Stimulated activated CD4-positive, alpha-beta T cell treated with anti-CD3 and anti-CD28 coated beads, Interleukin-4, amount 100 ng/mL, for 48 hours (primary cell): ENCODE results near the gene GPER1.

ENCODE experiments used
- DNase-seq, 2 donors: peaks; one replicate each; pipeline ENCODE4 v3.0.0-alpha.2; 2020; ENCODE audit warnings: low read depth in 2 of 2

The GPER1 gene

DNA sequence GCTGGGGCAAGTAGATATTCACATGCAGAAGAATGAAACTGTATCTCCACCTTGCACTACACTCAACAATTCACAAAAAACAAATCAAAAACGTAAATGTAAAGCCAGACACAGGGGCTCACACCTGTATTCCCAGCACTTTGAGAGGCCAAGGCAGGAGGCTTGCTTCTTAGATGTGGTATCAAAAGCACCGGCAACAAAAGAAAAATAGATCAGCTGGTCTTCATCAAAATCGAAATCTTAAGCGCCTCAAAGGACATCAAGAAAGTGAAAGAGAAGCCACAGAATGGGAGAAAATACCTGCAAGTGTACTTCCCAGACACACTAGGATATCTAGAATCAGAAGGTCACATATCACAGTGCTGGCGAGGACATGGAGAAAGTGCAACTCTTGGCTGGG is 31.3 kb downstream of the GPER1 start:
- DNase-seq, result no peak

DNA sequence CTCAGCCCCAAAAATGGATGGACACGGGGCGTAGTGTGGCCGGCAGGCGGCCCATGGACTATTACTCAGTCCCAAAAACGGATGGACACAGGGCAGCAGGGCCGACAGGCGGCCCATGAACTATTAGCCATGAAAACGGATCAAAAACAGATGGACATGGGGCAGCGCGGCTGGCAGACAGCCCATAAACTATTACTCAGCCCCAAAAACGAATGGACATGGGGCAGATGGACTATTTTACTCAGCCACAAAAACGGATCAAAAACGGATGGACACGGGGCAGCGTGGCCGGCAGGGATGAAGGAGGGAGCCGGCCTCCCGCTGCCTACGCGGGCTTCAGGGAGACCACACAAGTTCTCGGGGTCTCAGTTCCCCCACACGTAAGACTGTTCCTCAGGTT is 32.9 kb downstream of the GPER1 start:
- no peak for DNase-seq

DNA sequence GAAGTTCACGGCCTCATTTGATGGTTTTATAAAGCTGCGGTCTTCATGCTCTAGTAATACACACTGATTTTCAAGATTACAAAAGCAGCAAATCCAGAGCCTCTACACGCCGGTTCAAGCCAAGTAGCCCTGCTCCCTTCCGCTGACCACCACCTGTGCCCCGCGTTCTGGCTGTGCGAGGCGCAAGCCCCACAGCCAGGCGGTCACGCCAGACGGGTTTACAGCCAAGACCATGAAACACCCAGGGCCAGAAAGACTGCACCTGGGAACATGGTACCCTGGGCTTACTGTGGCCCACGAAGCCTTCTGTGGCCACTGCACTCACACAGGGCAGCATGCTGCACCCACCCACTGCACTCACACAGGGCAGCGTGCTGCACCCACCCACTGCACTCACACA is 33.6 kb downstream of the GPER1 start:
- DNase-seq, result no peak

DNA sequence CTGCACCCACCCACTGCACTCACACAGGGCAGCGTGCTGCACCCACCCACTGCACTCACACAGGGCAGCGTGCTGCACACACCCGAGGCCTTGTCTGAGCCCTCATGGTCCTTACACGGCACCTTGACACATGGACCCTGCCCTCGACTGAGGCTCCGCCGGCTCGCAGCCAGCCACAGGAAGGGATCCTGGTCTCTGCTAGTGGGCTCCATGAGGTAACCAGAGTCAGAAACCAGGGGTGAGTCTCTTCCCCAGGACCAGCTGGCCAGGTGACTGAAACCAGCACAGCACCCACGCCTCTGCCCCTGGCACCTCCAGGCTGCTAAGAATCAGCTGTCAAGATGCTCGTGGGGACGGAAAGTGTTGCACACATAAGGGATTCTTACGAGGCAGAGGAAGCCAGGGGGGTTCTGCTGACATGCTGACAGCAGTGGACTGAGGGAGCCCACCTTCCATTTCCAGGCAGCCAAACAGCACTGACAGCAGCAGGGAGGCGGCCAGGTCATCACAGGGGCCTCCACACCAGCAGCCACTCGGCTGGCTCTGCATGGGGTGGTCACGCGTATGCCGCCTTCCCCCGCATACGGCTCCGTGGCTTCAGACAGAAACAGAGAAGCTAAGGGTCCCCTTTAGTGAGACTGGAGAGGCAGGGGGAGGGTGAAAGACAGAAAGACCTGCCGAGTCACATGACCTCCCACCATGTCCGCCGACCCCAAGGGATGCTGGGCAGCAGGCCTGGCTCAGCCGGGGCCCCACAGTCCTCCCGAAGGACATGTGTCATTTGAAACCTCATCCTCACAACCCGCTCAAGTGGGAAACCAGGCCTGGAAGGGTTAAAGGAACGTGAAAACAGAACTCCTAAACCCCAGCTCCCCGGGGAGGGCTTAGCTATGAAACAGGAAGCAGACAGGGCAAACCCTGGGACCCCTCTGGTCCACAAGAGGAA is 34.2 kb downstream of the GPER1 start:
- DNase-seq, result no peak

DNA sequence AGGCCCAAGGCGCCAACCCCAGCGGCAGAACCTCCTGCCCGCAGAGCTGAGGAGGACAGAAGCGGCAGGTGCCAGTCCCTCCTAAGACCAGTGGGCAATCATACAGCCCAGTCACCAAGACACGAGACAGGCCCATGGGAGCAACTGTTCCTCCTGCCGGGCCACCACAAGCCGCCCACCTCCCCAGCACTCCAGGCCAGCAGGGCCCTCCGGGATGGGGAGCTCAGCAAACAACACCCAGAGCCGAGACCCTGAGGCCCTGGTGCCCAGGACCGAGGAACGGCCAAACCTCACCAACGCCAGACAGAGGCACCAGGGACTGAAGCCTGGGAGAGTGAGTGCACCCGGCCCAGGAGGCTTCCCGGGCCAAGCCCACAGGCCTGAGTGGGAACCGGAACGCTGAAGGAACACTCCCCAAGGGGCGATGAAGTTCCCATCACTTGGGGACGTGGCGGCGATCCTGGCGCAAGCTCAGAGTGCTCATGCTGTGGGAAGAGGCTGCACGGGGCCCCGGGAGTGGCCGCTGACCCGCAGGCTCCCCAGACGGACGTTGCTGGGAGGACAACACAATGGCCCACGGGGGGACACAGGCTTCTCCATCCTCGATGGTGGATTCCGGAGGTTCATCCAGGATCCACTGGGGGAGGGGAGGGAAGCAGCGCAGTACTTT is 35.1 kb downstream of the GPER1 start:
- no peak for DNase-seq

DNA sequence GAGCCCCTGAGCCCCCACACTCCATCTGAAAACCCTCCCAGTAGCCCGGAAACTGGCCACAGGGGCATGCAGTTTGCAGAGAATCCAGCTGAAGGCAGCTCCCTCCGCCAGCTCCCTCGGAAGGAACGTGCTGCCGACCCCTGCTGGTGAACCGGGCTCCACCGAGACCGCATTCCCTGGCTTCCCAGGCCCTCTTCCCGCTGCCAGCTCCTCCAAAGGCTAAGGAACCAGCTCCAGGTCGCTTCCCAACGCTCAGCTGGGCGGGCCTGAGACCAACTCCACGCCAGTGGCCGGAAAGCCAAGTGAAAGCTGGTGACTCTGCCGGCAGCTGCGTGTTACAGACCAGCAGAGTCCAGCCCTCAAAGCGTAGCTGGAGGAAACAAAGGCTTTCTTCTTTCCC is 35.8 kb downstream of the GPER1 start:
- DNase-seq, result no peak

DNA sequence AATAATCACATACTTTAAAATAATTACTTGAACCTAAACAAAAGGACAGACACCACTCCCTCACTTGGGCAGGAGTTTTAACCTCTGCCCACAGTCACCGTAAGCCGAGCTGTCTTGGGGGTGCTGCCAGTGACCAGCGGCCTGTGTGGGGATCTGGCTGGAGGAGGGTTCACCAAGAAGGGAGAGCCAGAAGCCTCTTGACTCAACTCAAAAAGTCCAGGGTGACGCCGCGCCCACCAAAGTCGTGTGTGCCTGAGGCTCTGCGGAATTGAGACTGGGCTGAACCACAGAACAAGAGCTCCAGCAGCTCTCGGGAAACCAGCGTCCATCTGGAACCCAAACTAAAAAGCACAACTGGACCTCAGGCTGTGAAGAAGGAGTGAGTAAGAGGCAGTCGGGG is 36.3 kb downstream of the GPER1 start:
- DNase-seq, result no peak

DNA sequence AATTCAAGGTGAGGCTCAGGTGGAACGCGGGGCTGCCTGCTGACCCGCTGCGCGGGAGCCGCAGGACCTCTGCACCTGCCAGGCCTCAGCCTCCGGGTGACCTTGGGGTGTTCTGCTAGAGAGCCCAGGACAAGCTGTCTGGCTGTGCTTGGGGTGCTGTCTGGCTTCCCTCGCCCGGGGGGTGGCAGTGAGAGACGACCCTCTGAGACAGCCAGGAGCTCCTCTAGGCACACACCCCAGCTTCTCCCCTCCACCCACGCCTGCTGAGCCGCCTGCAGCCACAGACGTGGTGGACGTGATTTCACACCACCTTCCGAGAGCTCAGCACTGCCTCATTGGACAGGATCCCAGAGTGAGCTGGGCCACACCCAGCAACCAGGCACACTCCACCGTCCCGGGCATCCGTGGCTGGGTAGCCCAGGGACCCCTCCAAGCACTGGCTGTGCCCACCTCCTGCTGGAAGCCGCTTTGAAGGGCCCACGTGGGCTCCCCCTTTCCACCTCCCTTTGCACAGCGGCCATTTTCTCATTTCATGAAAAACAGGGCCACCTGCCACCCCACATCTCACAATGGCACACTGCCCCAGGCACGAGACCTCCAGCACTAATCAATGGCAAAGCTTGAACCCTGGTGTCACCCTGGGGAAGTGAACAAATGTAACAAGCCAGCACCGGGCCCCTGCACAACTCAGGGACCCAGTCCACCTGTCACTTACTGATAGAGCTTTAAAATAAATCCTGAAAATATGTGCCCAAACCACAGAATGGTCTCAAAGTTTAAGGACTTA is 37.1 kb downstream of the GPER1 start:
- DNase-seq, result no peak

DNA sequence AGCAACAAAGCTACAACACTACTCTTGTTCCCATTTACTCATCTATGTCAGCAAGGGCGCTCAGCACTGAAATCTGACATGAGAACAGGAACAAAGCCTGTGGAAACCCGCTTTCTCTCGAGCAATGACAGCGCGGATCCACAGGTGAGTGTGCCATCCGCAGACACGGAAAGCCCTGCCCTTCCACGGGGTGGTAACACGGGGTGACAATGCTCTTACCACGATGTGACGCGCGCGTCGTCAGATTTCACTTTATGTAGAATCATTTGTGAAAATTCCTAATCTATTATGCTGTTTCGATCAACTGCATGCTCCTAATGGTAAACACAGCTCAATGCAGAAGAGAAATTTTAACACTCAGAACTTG is 37.7 kb downstream of the GPER1 start:
- DNase-seq, result no peak

DNA sequence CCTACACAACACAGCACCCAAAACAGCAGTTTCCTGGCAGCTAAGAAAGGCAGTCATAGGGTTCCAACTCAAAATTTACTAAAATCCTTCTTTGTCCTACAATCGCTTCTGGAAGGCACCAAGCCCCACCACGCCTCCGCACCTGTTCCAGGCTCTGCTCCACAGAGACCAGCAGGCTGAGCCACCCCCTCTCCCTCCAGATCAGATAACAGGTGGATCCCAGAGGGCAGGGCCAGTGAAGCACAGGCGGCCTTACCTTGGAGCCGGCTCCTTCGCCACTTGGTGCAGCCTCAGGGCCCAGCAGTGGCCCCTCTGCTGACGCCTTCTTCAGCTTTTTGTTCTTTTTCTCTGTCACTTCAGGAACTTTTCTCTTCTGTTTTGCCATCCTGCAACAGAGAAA is 39.1 kb downstream of the GPER1 start:
- no peak for DNase-seq

DNA sequence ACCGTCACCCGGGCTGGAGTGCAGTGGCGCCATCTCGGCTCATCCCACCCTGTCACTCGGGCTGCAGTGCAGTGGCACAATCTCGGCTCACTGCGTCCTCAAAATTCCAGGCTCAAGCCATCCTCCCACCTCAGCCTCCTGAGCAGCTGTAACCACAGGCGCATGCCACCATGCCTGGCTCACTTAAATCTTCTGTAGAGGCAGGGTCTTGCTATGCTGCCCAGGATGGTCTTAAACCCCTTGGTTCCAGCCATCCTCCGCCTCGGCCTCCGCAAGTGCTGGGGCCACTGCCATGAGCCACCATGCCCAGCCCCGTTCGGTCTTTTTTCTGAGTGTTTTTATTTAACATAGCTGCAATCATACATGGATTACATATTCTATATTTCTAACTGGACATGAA is 41.5 kb downstream of the GPER1 start:
- no peak for DNase-seq

DNA sequence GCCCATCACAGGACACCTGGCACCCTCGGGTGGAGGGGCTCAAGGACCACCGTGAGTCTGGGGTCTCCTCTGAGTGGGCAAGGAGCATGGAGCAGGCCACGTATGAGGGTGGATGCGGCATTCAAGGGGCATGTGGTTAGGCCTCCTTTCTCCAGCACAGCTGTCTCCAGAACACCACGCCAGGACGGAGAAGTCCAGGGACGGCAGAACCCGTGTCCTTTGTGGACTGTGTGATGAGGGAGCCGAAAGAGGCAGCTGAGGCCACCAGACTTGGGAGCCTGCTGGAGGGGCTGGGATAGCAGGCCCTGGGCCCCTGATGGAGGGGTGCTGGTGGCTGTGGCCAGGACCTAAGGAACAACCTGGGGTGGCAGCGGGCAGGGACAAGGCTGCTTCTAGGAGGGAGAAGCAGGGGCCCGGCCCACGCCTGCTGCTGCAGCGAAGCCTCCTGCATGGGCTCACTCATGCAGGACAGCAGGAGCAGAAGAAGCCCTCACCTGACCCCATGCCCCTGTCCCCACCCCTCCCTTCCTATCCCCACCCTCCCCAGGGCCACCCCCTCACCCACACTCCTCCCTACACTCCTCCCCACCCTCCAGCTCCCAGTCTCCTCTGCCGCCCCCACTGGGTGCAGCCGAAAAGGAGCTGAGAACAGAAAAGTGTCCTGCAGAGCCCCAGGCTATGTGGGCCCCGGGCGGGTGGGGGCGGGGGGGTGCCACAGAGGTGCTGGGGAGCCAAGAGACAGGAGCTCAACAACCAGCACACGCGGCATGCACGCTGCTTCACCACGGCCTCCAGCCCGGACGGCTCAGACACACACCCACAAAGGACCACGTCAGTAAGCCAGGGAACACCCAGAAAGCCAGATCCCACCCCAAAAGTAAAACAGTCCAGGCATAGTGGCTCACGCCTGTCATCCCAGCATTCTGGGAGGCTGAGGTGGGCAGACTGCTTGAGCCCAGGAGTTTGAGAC is 42.4 kb downstream of the GPER1 start:
- no peak for DNase-seq

DNA sequence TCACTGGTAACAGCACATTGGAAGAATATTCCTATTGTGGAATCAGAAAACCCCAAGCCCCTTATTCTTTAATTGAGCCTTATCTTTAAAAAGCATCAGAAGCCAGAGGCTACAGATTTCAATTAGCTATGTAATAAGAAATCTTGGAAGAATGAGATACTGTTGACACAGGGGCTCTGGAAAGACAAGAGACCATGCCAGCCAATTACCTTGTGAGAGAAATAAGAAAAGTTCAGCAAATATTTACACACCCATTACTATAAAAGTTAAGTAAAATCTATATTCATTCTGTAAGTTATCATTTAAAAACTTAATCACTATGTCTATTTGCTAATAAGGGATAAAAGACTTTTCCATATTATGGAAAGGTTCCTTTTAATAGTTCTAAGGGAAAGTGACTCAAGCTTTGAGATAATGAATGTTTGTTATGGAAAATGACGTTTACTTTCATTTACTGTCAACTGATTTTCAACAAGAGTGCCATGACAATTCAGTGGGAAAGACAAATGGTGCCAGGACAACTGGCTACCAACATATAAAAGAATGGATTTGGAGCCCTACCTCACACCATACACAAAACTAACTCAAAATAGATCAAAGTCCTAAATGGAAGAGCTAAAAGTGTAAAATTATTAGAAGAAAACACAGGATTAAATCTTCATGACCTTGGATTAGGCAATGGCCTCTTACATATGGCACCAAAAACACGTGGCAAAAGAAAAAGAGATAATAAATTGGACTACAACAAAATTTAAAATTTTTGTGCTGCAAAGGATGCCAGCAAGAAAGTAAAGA is 43.8 kb downstream of the GPER1 start:
- no peak for DNase-seq

DNA sequence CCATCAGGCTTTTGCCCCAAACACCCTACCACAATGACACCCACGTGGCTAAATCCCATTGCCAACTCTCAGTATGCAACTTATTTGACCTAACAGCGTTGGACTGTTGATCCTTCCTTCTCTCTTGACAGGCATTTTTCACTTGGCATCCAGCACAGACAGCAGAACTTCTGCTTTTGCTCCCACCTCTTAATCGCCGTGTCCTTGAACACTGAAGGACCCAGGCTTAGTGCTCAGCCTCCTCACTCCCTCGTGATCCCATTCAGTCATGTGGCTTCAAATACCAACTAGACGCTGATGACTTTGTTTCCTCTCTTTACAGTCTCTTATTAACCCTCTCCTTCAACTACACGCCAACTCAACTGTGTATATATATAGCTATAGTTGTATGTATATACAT is 47.0 kb downstream of the GPER1 start:
- DNase-seq, result no peak

DNA sequence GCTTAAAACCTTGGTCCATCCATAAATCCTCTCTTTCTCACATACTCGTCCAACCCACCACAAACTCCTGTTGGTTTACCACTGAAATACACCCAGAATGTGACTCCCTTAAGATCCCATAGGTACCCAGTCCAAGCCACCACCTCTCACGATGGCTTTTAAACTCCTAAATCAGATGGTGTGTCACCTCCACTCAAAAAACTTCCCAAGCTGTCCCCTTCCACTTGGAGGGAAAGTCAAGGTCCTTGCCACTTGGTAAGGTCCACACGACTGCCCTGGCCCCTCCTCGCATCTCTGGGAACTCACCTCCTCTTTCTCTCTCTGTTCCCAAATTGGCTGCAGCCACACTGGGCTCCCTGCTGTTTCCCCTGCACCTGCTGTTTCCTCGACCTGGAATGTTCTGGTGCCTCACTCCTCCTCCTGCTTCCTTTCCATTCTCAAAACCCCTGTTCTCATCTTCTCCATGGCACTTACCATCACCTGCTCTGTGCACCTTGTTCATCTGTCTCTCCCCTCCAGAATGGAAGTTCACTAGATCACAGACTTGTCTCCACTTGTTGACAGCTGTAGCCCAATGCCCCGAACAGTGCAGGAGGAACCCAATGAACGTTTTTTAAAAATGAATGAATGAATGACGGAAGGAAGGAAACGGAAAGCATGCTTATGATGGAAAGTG is 49.1 kb downstream of the GPER1 start:
- no peak for DNase-seq

DNA sequence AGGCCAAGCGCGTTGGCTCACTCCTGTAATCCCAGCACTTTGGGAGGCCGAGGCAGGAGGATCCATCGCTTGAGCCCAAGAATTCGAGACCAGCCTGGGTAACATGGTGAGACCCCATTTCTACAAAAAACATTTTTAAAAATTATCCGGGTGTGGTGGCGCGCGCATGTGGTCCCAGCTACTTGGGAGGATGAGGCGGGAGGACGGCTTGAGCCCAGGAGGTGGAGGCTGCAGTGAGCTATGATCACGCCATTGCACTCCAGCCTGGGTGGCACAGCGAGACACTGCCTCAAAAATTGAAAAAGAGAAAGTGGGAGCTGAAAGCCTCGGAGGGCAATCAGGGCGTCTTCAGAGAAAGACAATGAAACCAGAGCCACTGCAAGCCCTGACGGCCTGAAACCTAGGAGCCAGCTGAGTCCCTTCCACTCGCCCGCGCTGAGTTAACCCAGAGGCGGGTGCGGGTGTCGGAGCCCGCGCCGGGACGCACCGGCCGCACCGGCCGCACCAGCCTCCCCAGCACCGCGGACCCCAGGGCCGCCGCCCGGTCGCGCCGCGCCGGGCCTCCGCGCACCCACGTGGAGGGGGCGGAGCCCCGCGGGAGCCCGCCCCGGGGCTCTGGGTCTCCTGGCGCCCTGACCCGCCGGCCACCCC is 49.7 kb downstream of the GPER1 start:
- DNase-seq, result no peak

DNA sequence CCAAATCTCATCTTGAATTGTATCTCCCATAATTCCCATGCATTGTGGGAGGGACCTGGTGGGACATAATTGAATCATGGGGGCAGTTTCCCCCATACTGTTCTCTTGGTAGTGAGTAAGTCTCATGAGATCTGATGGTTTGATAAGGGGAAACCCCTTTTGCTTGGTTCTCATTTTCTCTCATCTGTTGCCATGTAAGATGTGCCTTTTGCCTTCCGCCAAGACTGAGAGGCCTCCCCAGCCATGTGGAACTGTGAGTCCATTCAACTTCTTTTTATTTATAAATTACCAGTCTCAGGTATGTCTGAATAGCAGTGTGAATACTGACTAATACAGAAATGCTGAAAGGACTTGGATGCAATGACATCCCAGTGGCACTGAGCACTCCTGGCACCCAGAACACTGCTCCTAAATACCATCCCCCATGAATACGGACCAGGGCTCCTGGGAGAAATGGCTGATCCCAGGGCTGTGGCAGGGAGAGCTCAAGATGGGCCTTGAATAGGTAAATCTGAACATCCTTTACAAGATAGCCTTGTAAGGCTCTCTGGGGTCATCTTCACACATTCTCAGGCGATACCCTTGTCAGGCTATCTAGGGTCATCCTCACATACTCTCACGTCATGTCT is 52.7 kb downstream of the GPER1 start:
- no peak for DNase-seq

DNA sequence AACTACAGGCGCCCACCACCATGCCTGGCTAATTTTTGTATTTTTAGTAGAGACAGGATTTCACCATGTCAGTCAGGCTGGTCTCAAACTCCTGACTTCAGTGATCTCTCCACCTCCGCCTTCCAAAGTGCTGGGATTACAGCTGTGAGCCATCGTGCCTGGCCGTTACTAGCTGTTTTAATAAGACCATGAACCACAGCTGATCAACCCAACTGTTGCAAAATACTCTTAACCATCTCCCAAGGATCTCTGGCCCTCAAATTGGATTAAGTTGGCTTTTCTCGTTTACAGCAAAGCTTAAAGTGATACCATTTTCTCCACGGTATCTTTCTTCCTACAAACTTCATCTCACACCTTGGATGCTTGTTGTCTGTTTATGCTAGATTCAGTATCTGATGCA is 53.7 kb downstream of the GPER1 start:
- DNase-seq, result no peak

DNA sequence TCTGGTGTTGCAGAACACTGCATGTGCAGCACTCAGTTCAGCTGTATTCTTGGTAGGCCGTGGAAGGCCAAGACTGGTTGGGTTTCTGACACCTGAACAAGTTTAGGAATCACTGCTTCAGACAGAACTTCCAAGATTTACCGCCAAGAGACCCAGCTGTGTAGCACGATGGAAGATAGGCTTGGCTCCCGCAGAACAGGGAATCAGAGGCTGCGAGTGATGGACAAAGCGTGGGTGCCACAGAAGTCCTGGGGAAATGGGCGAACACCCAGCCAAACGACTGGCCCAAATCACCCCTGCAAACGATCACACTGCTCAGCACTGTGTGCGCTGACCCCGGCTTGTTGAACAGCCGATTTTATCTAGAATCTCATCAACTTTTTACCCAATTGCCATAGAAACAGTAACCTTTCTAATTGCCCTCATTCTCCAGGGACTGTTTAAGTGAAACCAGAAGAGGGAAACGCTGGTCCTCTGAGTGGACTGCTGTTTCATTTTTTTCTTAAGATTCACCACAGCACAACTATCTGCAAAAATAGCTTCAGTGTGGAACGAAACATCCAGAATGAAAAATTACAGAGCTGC is 54.2 kb downstream of the GPER1 start:
- no peak for DNase-seq
